HG03066 (cell line): ENCODE measurements around the gene SNPH.

Experiments
- ATAC-seq: cut with Tn5 transposase; IDR thresholded peaks from one replicate; pipeline ENCODE4 v1.9.1; 2021; ENCODE audit warnings: low read depth; ENCODE audit not compliant: unreplicated experiment

The SNPH gene

GRCh38 chr20:1321654-1321939 lies 55.5 kb downstream of the SNPH start:
- no peak for ATAC-seq

- ATAC-seq: no peak
These were observed 56.6 kb downstream of the SNPH start for GRCh38 chr20:1322511-1323245.

- no peak for ATAC-seq
These were observed 57.2 kb downstream of the SNPH start for GRCh38 chr20:1323256-1323655.

- no peak for ATAC-seq
These were observed 57.9 kb downstream of the SNPH start for GRCh38 chr20:1323830-1324597.

- no peak for ATAC-seq
These were observed 58.6 kb downstream of the SNPH start for GRCh38 chr20:1324598-1325172.

GRCh38 chr20:1325173-1326030 lies 59.3 kb downstream of the SNPH start:
- ATAC-seq: peak; percentile 90

- ATAC-seq: no peak
These were observed 60.2 kb downstream of the SNPH start for GRCh38 chr20:1326031-1326930.

GRCh38 chr20:1327241-1327653 lies 61.2 kb downstream of the SNPH start:
- no peak for ATAC-seq

- no peak for ATAC-seq
These were observed 62.0 kb downstream of the SNPH start for GRCh38 chr20:1327827-1328679.

GRCh38 chr20:1328680-1329330 lies 62.7 kb downstream of the SNPH start, which contains the start of gene SDCBP2:
Gene SDCBP2 (minus strand): TSS chr20:1329139. CDS start chr20:1320416, 8,723 bp downstream.
- no peak for ATAC-seq

GRCh38 chr20:1330075-1330830 lies 64.2 kb downstream of the SNPH start:
- no peak for ATAC-seq

- no peak for ATAC-seq
These were observed 65.0 kb downstream of the SNPH start for GRCh38 chr20:1331101-1331500.

- no peak for ATAC-seq
These were observed 65.8 kb downstream of the SNPH start for GRCh38 chr20:1331801-1332453.

GRCh38 chr20:1332749-1333300 lies 66.7 kb downstream of the SNPH start:
- no peak for ATAC-seq

GRCh38 chr20:1333462-1334369 lies 67.6 kb downstream of the SNPH start:
- no peak for ATAC-seq

- ATAC-seq: no peak
These were observed 68.3 kb downstream of the SNPH start for GRCh38 chr20:1334370-1334731.
